HG03442 (cell line): ENCODE measurements around the gene BMP7.
"Not testable (repeated sequence)": the region's sequence is repeated elsewhere in the genome, so short reads cannot be mapped to it uniquely, and the experiment has no call there.

ENCODE experiments used
- ATAC-seq: cut with Tn5 transposase; IDR thresholded peaks from one replicate; pipeline ENCODE4 v1.9.1; 2021; ENCODE audit warnings: mild to moderate bottlenecking, moderate library complexity; ENCODE audit not compliant: unreplicated experiment

BMP7 gene

GRCh38 chr20:57288651-57289277 lies 22.3 kb upstream of the BMP7 start:
- no peak for ATAC-seq

- no peak for ATAC-seq
Observed at GRCh38 chr20:57287901-57288300, 21.5 kb upstream of the BMP7 start.

GRCh38 chr20:57287007-57287880 lies 20.8 kb upstream of the BMP7 start:
- ATAC-seq, result no peak

GRCh38 chr20:57283860-57284259 lies 17.4 kb upstream of the BMP7 start:
- no peak for ATAC-seq

GRCh38 chr20:57282670-57283361 lies 16.4 kb upstream of the BMP7 start:
- ATAC-seq, result no peak

- ATAC-seq, result no peak
Observed at GRCh38 chr20:57281900-57282299, 15.5 kb upstream of the BMP7 start.

GRCh38 chr20:57280221-57280620 lies 13.8 kb upstream of the BMP7 start:
- no peak for ATAC-seq

- not testable (repeated sequence) for ATAC-seq
Observed at GRCh38 chr20:57279548-57279947, 13.1 kb upstream of the BMP7 start.

- ATAC-seq, result no peak
Observed at GRCh38 chr20:57278457-57278856, 12.0 kb upstream of the BMP7 start.

- ATAC-seq, result no peak
Observed at GRCh38 chr20:57277398-57278105, 11.1 kb upstream of the BMP7 start.

- ATAC-seq, result no peak
Observed at GRCh38 chr20:57276221-57276620, 9.8 kb upstream of the BMP7 start.

- ATAC-seq, result no peak
Observed at GRCh38 chr20:57275813-57276212, 9.4 kb upstream of the BMP7 start.

- no peak for ATAC-seq
Observed at GRCh38 chr20:57275334-57275733, 8.9 kb upstream of the BMP7 start.

- no peak for ATAC-seq
Observed at GRCh38 chr20:57274846-57275245, 8.4 kb upstream of the BMP7 start.

GRCh38 chr20:57274299-57274698 lies 7.9 kb upstream of the BMP7 start:
- no peak for ATAC-seq

- ATAC-seq, result no peak
Observed at GRCh38 chr20:57272883-57273535, 6.6 kb upstream of the BMP7 start.

GRCh38 chr20:57270204-57270984 lies 4.0 kb upstream of the BMP7 start:
- ATAC-seq, result no peak

- no peak for ATAC-seq
Observed at GRCh38 chr20:57269148-57269984, 2.9 kb upstream of the BMP7 start.
